Measurements from ENCODE around the gene METTL16.

DNA sequence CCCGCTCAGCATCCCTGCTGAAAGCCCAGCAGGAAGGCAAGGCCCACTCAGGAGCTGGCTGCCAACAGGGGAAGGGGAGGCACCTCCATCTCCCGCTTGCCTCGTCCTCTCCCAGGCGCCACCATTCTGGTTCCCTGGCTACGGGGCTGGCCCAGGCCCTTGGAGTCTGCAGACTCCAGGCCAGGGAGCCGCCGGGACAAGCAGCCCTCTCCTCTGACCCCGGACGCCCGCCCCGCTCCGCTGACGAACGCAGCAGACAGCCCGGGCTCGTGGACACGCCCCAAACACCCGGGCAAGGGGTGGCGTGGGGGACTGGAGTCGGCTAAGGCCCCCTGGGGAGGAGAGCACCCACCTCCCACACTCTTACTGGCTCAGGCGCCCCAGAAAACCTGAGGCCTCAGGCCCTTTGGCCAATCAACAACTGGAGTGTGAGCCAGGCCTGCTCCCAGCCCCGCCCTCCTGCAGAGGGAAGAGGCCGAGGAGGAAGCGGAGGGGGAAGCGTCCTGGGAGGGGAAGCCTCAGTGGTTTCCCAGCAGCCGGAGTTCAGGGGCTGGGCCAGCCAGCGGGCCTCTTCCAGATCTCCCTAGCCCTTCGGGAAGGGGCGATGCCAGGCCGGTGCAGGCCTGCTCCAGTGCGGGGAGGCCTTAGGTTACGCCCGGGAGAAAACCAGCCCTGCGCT, 115.0 kb downstream of the METTL16 start:
- TF ChIP-seq EZH2 (IDR thresholded peaks at IDR 0.05; ENCODE audit: borderline replicate concordance, low read length), result no peak
- TF ChIP-seq, protein P1, sequence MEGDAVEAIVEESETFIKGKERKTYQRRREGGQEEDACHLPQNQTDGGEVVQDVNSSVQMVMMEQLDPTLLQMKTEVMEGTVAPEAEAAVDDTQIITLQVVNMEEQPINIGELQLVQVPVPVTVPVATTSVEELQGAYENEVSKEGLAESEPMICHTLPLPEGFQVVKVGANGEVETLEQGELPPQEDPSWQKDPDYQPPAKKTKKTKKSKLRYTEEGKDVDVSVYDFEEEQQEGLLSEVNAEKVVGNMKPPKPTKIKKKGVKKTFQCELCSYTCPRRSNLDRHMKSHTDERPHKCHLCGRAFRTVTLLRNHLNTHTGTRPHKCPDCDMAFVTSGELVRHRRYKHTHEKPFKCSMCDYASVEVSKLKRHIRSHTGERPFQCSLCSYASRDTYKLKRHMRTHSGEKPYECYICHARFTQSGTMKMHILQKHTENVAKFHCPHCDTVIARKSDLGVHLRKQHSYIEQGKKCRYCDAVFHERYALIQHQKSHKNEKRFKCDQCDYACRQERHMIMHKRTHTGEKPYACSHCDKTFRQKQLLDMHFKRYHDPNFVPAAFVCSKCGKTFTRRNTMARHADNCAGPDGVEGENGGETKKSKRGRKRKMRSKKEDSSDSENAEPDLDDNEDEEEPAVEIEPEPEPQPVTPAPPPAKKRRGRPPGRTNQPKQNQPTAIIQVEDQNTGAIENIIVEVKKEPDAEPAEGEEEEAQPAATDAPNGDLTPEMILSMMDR (IDR thresholded peaks at IDR 0.05; ENCODE audit: low read length), result no peak

Data from OCI-LY1 (cell line).